ENCODE data around the gene VPS18.

The VPS18 gene

GRCh38 chr15:40899536-40900207 is 5.4 kb downstream of the VPS18 start:
- no peak for ATAC-seq
- TF ChIP-seq ZNF565 (CRISPR knock-in tag; conservative IDR thresholded peaks at IDR 0.05; ENCODE audit: low read depth) = no peak
- TF ChIP-seq ZFP30 (CRISPR knock-in tag; IDR thresholded peaks at IDR 0.05) = no peak
- TF ChIP-seq GLIS3 (CRISPR knock-in tag; IDR thresholded peaks at IDR 0.05) = no peak
- TF ChIP-seq OSR1 (CRISPR knock-in tag; IDR thresholded peaks at IDR 0.05) = no peak
- TF ChIP-seq ISL1 (CRISPR knock-in tag; IDR thresholded peaks at IDR 0.05) = no peak
- no peak for TF ChIP-seq PATZ1 (CRISPR knock-in tag; IDR thresholded peaks at IDR 0.05; ENCODE audit: borderline replicate concordance)
- no peak for TF ChIP-seq TOX (CRISPR knock-in tag; IDR thresholded peaks at IDR 0.05; ENCODE audit: borderline replicate concordance)
- no peak for TF ChIP-seq ZNF8 (CRISPR knock-in tag; IDR thresholded peaks at IDR 0.05)
- no peak for TF ChIP-seq PPARA (CRISPR knock-in tag; IDR thresholded peaks at IDR 0.05; ENCODE audit: borderline replicate concordance)
- TF ChIP-seq CSRNP3 (CRISPR knock-in tag; IDR thresholded peaks at IDR 0.05) = no peak
- no peak for TF ChIP-seq CREB5 (CRISPR knock-in tag; IDR thresholded peaks at IDR 0.05; ENCODE audit: low read depth)
- no peak for TF ChIP-seq SNAI2 (CRISPR knock-in tag; IDR thresholded peaks at IDR 0.05)

- no peak for ATAC-seq
- TF ChIP-seq TOX (CRISPR knock-in tag; IDR thresholded peaks at IDR 0.05; ENCODE audit: borderline replicate concordance) (no peak), RARB (CRISPR knock-in tag; IDR thresholded peaks at IDR 0.05) (no peak), CREB5 (CRISPR knock-in tag; IDR thresholded peaks at IDR 0.05; ENCODE audit: low read depth) (no peak), ZNF70 (CRISPR knock-in tag; IDR thresholded peaks at IDR 0.05) (no peak), PATZ1 (CRISPR knock-in tag; IDR thresholded peaks at IDR 0.05; ENCODE audit: borderline replicate concordance) (no peak), CSRNP3 (CRISPR knock-in tag; IDR thresholded peaks at IDR 0.05) (no peak), ZFP3 (CRISPR knock-in tag; IDR thresholded peaks at IDR 0.05) (no peak), ZNF8 (CRISPR knock-in tag; IDR thresholded peaks at IDR 0.05) (no peak), GLIS3 (CRISPR knock-in tag; IDR thresholded peaks at IDR 0.05) (no peak), BACH2 (CRISPR knock-in tag; IDR thresholded peaks at IDR 0.05; ENCODE audit: borderline replicate concordance) (no peak), CSDC2 (CRISPR knock-in tag; IDR thresholded peaks at IDR 0.05) (no peak), ZC3H10 (CRISPR knock-in tag; IDR thresholded peaks at IDR 0.05) (no peak), TSHZ2 (CRISPR knock-in tag; IDR thresholded peaks at IDR 0.05) (no peak)
Measured at GRCh38 chr15:40900256-40901052, 6.2 kb downstream of the VPS18 start.

Measured in SK-N-SH treated with all-trans-retinoic acid at 6 μM for 48 hours (cell line).